Gastrocnemius medialis (tissue), 4 donors: ENCODE results near the gene SCN5A. TPM values are rescaled to one million over a fixed set of nuclear protein-coding genes. Genes with fewer than 3 reads are reported as not detected.

Source experiments
- ATAC-seq, 2 donors: fragments of 150-250 bp; one replicate each; pipeline ENCODE4 v1.9.1; 2016
- DNase-seq, 2 donors: peaks; one replicate each; pipeline ENCODE4 v3.0.0-alpha.2; 2019
- H3K27ac ChIP-seq, 4 donors: fragments of 200-600 bp; sonication (generic); 1 replicate in 1 of 4; 2 replicates in 3 of 4; pipeline ENCODE4 v1.5.1; 2016 to 2018; ENCODE audit warnings: mild to moderate bottlenecking in 2 of 4, moderate library complexity in 1 of 4
- H3K27me3 ChIP-seq, 3 donors: fragments of 200-600 bp; sonication (generic) in 2 of 3; 1 replicate in 1 of 3; 2 replicates in 2 of 3; pipeline versions ENCODE4 v1.5.1 to v1.6.0; 2016 to 2019; ENCODE audit warnings: mild to moderate bottlenecking in 1 of 3, moderate library complexity in 1 of 3
- H3K36me3 ChIP-seq, 2 donors: fragments of 200-600 bp; sonication (generic) in 1 of 2; one replicate each; pipeline ENCODE4 v1.5.1; 2017 to 2018
- H3K4me1 ChIP-seq, 2 donors: fragments of 200-600 bp; sonication (generic) in 1 of 2; one replicate each; pipeline ENCODE4 v1.5.1; 2016 to 2017; ENCODE audit warnings: mild to moderate bottlenecking in 2 of 2
- H3K4me3 ChIP-seq, 4 donors: fragments of 200-600 bp; sonication (generic) in 3 of 4; 1 replicate in 1 of 4; 2 replicates in 3 of 4; pipeline ENCODE4 v1.5.1; 2016 to 2019; ENCODE audit warnings: mild to moderate bottlenecking in 2 of 4
- H3K9me3 ChIP-seq, 3 donors: fragments of 200-600 bp; sonication (generic) in 2 of 3; 1 replicate in 1 of 3; 2 replicates in 2 of 3; pipeline ENCODE4 v1.5.1; 2016 to 2019
- CTCF ChIP-seq, 5 experiments: fragments of 450-650 bp in 3 of 5; fragments of 200-600 bp in 2 of 5; sonication (generic) in 2 of 5; IDR thresholded peaks in 4 of 5; conservative IDR thresholded peaks in 1 of 5; 1 replicate in 4 of 5; 2 replicates in 1 of 5; pipeline ENCODE4 v1.5.1; 2016 to 2019; ENCODE audit warnings: antibody characterized with exemption in 5 of 5, mild to moderate bottlenecking in 3 of 5, moderate library complexity in 3 of 5
- POLR2A ChIP-seq, 2 donors: fragments of 450-650 bp; IDR thresholded peaks; one replicate each; pipeline ENCODE4 v1.6.1; 2017; ENCODE audit warnings: antibody characterized with exemption in 2 of 2, mild to moderate bottlenecking in 2 of 2, moderate library complexity in 2 of 2
- in situ Hi-C, 4 donors: fragments of 200-750 bp; cut with MboI; loops; one replicate each; pipeline versions ENCODE4 v1.15.0 to v1.8.0; 2017; ENCODE audit warnings: low sequenced_read_pairs in 4 of 4
- intact Hi-C: fragments of 100-400 bp; cut with DNase I; formaldehyde crosslinking; loops from one replicate; pipeline ENCODE4 v1.15.1; 2023; ENCODE audit warnings: low total_unique reads
- total RNA-seq, 4 donors: library from RNA; depleted of rRNA; stranded (reverse); fragments of >200 nt; gene quantifications; one replicate each; pipeline versions ENCODE4 v1.1.0 to v1.2.3, GENCODE V29; 2016

SCN5A gene
- total RNA-seq, 4 donors from 2014 or later: 0.05 to 4.3 (median 2.8) TPM; not detected in 1

- TF ChIP-seq CTCF (IDR thresholded peaks at IDR 0.05 in 4 of 5, conservative IDR thresholded peaks at IDR 0.05 in 1 of 5) (no peak), POLR2A (IDR thresholded peaks at IDR 0.05) (no peak)
- in situ Hi-C loops (loop anchor here in 1 of 4 donors (25.0 kb wide), 1 partner anchor 463 kb away; no protein-coding TSS in a partner anchor), intact Hi-C loops (no loop called here)
- Histone ChIP-seq H3K36me3 (no peaks in the 10 kb centered on the region), H3K9me3 (no peaks in the 10 kb centered on the region), H3K27ac (no peak overlapping the region), H3K4me3 (no peak overlapping the region), H3K27me3 (no peaks in the 10 kb centered on the region), H3K4me1 (peaks cover 0 to under 1% of the 10 kb centered on the region in 2 donors)
- no peak for ATAC-seq
- no peak for DNase-seq
These were observed 100.4 kb downstream of the SCN5A start for GRCh38 chr3:38549082-38549481.

DNA sequence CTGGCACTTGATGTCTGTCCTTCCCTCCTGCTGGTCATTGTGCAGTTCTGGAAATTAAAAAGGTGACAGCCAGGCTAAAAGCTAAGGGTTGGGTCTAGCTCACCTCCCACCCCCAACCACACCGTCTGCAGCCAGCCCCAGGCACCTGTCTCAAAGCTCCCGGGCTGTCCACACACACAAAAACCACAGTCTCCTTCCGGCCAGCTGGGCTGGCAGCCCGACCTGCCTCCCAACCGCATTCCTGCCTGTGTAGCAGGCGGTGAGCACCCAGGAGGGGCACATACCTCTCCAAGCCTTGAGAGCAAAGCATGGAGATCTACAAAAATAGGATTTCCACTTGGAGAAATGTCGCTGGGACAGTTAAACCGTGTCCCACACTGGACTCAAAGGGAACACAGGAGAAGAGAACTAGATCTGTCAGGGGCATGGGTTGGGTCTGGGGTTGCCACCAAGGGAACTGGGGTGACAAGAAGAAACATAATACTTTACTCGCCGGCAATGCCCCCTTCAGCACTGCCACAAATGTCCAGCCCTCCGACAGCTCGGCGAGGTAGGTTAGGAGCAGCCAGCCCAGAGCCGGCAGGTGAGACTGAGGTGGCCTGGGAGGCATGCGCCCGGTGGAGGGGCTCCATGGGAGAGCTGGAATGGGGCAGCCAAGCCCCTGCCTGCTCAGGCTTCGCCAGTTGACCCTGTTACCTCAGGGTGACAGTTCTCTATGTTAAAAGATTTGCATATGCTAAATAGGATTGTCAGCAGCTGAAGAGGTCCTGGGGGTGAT lies 101.1 kb downstream of the SCN5A start:
- H3K36me3 ChIP-seq: no peaks in the 10 kb centered on the region
- in situ Hi-C loops (loop anchor here in 1 of 4 donors (25.0 kb wide), 1 partner anchor 464 kb away; no protein-coding TSS in a partner anchor), intact Hi-C loops (no loop called here)
- no peaks in the 10 kb centered on the region for H3K27me3 ChIP-seq
- no peak for ATAC-seq
- DNase-seq: no peak
- TF ChIP-seq CTCF (IDR thresholded peaks at IDR 0.05 in 4 of 5, conservative IDR thresholded peaks at IDR 0.05 in 1 of 5) (no peak), POLR2A (IDR thresholded peaks at IDR 0.05) (no peak)
- H3K4me3 ChIP-seq: no peak overlapping the region
- H3K27ac ChIP-seq: no peak overlapping the region
- peaks cover 0 to 8% of the 10 kb centered on the region in 2 donors for H3K4me1 ChIP-seq
- H3K9me3 ChIP-seq: no peaks in the 10 kb centered on the region

DNA sequence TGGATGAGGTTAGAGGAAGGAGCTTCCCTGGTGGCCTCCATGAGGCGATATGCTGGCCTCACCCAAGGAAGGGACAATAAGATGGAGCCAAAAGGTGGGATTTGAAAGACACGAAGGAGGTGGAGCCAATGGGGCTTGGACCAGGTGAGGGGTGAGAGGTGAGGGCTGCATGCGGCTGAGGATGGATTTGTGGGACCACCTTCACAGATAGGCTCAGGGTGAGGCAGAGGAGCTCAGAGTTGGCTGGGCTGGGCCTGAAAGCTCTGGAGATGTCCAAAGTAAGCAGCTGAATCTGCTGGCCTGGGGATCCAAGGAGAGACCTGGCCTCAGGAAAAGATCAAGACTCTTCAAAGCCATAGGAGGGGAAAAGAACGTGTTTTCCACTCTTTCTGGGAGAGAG lies 103.5 kb downstream of the SCN5A start:
- ATAC-seq (no peak), DNase-seq (no peak)
- Histone ChIP-seq H3K27me3 (no peaks in the 10 kb centered on the region), H3K9me3 (no peaks in the 10 kb centered on the region), H3K4me3 (no peak overlapping the region), H3K27ac (no peak overlapping the region), H3K36me3 (no peaks in the 10 kb centered on the region), H3K4me1 (peaks cover 0 to 24% of the 10 kb centered on the region in 2 donors)
- in situ Hi-C loops: loop anchor here in 1 of 4 donors (25.0 kb wide), 1 partner anchor 466 kb away; no protein-coding TSS in a partner anchor
- TF ChIP-seq CTCF (IDR thresholded peaks at IDR 0.05 in 4 of 5, conservative IDR thresholded peaks at IDR 0.05 in 1 of 5) (no peak), POLR2A (IDR thresholded peaks at IDR 0.05) (no peak)
- intact Hi-C loops: no loop called here

DNA sequence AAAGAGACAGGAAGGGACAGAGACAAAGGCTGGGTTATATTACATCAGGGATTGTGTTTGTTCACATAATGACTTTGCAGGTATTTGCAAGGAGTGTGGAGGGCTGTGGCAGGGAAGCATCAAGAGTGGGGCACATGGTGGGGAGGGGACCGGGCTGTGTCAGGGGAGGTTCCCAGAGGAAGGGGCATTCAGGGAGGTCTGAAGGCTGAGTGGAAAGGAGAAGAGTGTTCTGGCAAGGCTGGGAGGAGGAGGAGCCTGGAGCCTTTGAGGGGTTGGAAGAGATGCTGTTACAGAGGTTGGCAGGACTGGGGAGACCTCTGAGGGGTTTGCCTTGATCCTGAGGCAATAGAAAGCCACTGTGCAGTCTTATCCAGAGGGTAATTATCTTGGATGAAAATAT lies 103.9 kb downstream of the SCN5A start:
- TF ChIP-seq CTCF (IDR thresholded peaks at IDR 0.05 in 4 of 5, conservative IDR thresholded peaks at IDR 0.05 in 1 of 5) (no peak), POLR2A (IDR thresholded peaks at IDR 0.05) (no peak)
- in situ Hi-C loops: loop anchor here in 1 of 4 donors (25.0 kb wide), 1 partner anchor 467 kb away; no protein-coding TSS in a partner anchor
- Histone ChIP-seq H3K4me3 (no peak overlapping the region), H3K27me3 (no peaks in the 10 kb centered on the region), H3K36me3 (no peaks in the 10 kb centered on the region), H3K4me1 (peaks cover 0 to 24% of the 10 kb centered on the region in 2 donors), H3K27ac (no peak overlapping the region), H3K9me3 (no peaks in the 10 kb centered on the region)
- intact Hi-C loops: no loop called here
- ATAC-seq: no peak
- DNase-seq: no peak
